CD4-positive, alpha-beta T cell (primary cell): Measurements from ENCODE around the gene PINK1. TPM values are rescaled to one million over a fixed set of nuclear protein-coding genes. Genes with fewer than 3 reads are reported as not detected.

Experiments
- ATAC-seq: fragments of 200-7000 bp; cut with Tn5 transposase; one replicate; pipeline ENCODE4 v1.10.0; 2022; ENCODE audit warnings: mild to moderate bottlenecking; ENCODE audit not compliant: poor library complexity
- CTCF ChIA-PET: fragments of 350-600 bp; sonication (Branson Sonifier 250); formaldehyde crosslinking; loops from one replicate; lab custom pipeline; 2021; ENCODE audit warnings: antibody characterized with exemption, inconsistent platforms; lab: Charles Lee
- POLR2A ChIA-PET: fragments of 350-600 bp; sonication (Branson Sonifier 250); formaldehyde crosslinking; loops from one replicate; lab custom pipeline; 2021; ENCODE audit warnings: antibody characterized with exemption, inconsistent platforms; lab: Charles Lee
- DNase-seq, 14 experiments: peaks; one replicate each; pipeline ENCODE4 v3.0.0-alpha.2; 2013 to 2020; ENCODE audit warnings: mixed read lengths in 2 of 14
- H3K27ac ChIP-seq, 2 donors: one replicate each; pipeline versions ENCODE4 v1.5.1 to v1.7.0; 2013; ENCODE audit warnings: low read length in 2 of 2, low read depth in 1 of 2, mild to moderate bottlenecking in 1 of 2
- H3K27me3 ChIP-seq, 2 experiments: 1 replicate in 1 of 2; 2 replicates in 1 of 2; pipeline versions ENCODE4 v1.6.1 to v1.7.0; 2013; ENCODE audit warnings: low read length in 2 of 2, control low read depth in 1 of 2, mild to moderate bottlenecking in 1 of 2, moderate library complexity in 1 of 2; ENCODE audit not compliant: insufficient read depth in 2 of 2, control insufficient read depth in 1 of 2
- H3K36me3 ChIP-seq: one replicate; pipeline ENCODE4 v1.6.1; 2013; ENCODE audit warnings: low read length, control low read depth; ENCODE audit not compliant: insufficient read depth
- H3K4me1 ChIP-seq: one replicate; pipeline ENCODE4 v1.6.1; 2013; ENCODE audit warnings: low read length, control low read depth; ENCODE audit not compliant: insufficient read depth
- H3K4me3 ChIP-seq: one replicate; pipeline ENCODE4 v1.5.1; 2013; ENCODE audit warnings: mild to moderate bottlenecking, low read length, moderate library complexity
- H3K9me3 ChIP-seq, 2 experiments: 1 replicate in 1 of 2; 2 replicates in 1 of 2; pipeline versions ENCODE4 v1.6.1 to v1.7.0; 2013; ENCODE audit warnings: low read length in 2 of 2, mild to moderate bottlenecking in 2 of 2, control low read depth in 1 of 2, moderate library complexity in 1 of 2; ENCODE audit not compliant: control insufficient read depth in 1 of 2, insufficient read depth in 1 of 2
- H3K27ac Mint-ChIP-seq: one replicate; pipeline ENCODE4 v1.8.0; 2020; ENCODE audit warnings: mixed read lengths
- H3K27me3 Mint-ChIP-seq: one replicate; pipeline ENCODE4 v1.8.0; 2021; ENCODE audit warnings: mixed read lengths
- H3K36me3 Mint-ChIP-seq: one replicate; pipeline ENCODE4 v1.8.0; 2021; ENCODE audit warnings: low read depth, mixed read lengths
- H3K4me1 Mint-ChIP-seq: one replicate; pipeline ENCODE4 v1.8.0; 2021; ENCODE audit warnings: low read depth, mixed read lengths
- H3K4me3 Mint-ChIP-seq: one replicate; pipeline ENCODE4 v1.8.0; 2020; ENCODE audit warnings: mild to moderate bottlenecking, mixed read lengths
- H3K9me3 Mint-ChIP-seq: one replicate; pipeline ENCODE4 v1.8.0; 2020; ENCODE audit warnings: mixed read lengths
- CTCF ChIP-seq: fragments of 200-600 bp; IDR thresholded peaks from one replicate; pipeline ENCODE4 v1.8.0; 2022; ENCODE audit warnings: antibody characterized with exemption, mild to moderate bottlenecking
- intact Hi-C, 2 experiments: fragments of 100-400 bp; cut with DNase I in 1 of 2; cut with micrococcal nuclease in 1 of 2; formaldehyde crosslinking; loops; one replicate each; pipeline versions ENCODE4 v1.15.1 to v1.9.0; 2023 to 2025; cut with DNase I, micrococcal nuclease
- total RNA-seq, 174 experiments: library from RNA in 2 of 174; stranded (reverse) in 2 of 174; gene quantifications; one replicate each; pipeline ENCODE4 v1.2.3 and lab custom pipeline; 2021 to 2026

Gene PINK1
- total RNA-seq, 2 experiments from 2014 or later, result 6.6 to 7.5 TPM

GRCh38 chr1:20619999-20620398 lies 13.3 kb upstream of the PINK1 start:
- H3K27me3 ChIP-seq, result no peaks in the 10 kb centered on the region
- H3K36me3 Mint-ChIP-seq, result no peaks in the 10 kb centered on the region
- peaks cover 15% of the 10 kb centered on the region for H3K27me3 Mint-ChIP-seq
- no peak for DNase-seq
- ChIA-PET CTCF (no interaction called here), POLR2A (no interaction called here)
- no peak for ATAC-seq
- H3K27ac ChIP-seq, result no peak overlapping the region
- no peak for TF ChIP-seq CTCF
- H3K9me3 Mint-ChIP-seq, result no peaks in the 10 kb centered on the region
- no peak overlapping the region for H3K27ac Mint-ChIP-seq
- no peak overlapping the region for H3K4me3 ChIP-seq
- H3K4me1 Mint-ChIP-seq, result no peaks in the 10 kb centered on the region
- no peaks in the 10 kb centered on the region for H3K4me1 ChIP-seq
- intact Hi-C loops, result no loop called here
- H3K4me3 Mint-ChIP-seq, result no peak overlapping the region
- no peaks in the 10 kb centered on the region for H3K9me3 ChIP-seq
- H3K36me3 ChIP-seq, result no peaks in the 10 kb centered on the region

- Mint-ChIP-seq H3K27me3 (peaks cover 18% of the 10 kb centered on the region), H3K4me3 (no peak overlapping the region), H3K4me1 (no peaks in the 10 kb centered on the region), H3K9me3 (no peaks in the 10 kb centered on the region), H3K27ac (no peak overlapping the region), H3K36me3 (no peaks in the 10 kb centered on the region)
- Histone ChIP-seq H3K27ac (no peak overlapping the region), H3K27me3 (no peaks in the 10 kb centered on the region), H3K9me3 (no peaks in the 10 kb centered on the region), H3K4me3 (no peak overlapping the region), H3K4me1 (no peaks in the 10 kb centered on the region), H3K36me3 (no peaks in the 10 kb centered on the region)
- ATAC-seq (no peak), DNase-seq (no peak)
- CTCF ChIA-PET, result no interaction called here
- intact Hi-C loops, result no loop called here
- TF ChIP-seq CTCF, result no peak
- POLR2A ChIA-PET, result no interaction called here
Observed at GRCh38 chr1:20621012-20621411, 12.2 kb upstream of the PINK1 start.

- POLR2A ChIA-PET, result no interaction called here
- no peak overlapping the region for H3K4me3 ChIP-seq
- CTCF ChIA-PET, result no interaction called here
- DNase-seq, result no peak
- H3K4me1 ChIP-seq, result no peaks in the 10 kb centered on the region
- no peak for ATAC-seq
- H3K36me3 ChIP-seq, result no peaks in the 10 kb centered on the region
- H3K4me3 Mint-ChIP-seq, result no peak overlapping the region
- H3K36me3 Mint-ChIP-seq, result no peaks in the 10 kb centered on the region
- intact Hi-C loops, result no loop called here
- TF ChIP-seq CTCF, result no peak
- no peak overlapping the region for H3K27ac ChIP-seq
- H3K4me1 Mint-ChIP-seq, result no peaks in the 10 kb centered on the region
- no peaks in the 10 kb centered on the region for H3K9me3 Mint-ChIP-seq
- no peaks in the 10 kb centered on the region for H3K9me3 ChIP-seq
- no peak overlapping the region for H3K27ac Mint-ChIP-seq
- no peaks in the 10 kb centered on the region for H3K27me3 ChIP-seq
- peaks cover 37% of the 10 kb centered on the region for H3K27me3 Mint-ChIP-seq
Observed at GRCh38 chr1:20624709-20625108, 8.5 kb upstream of the PINK1 start.
